ENCODE data around the gene GNAS.

GRCh38 chr20:58938541-58938940 is 86.0 kb downstream of the GNAS start:
- TF ChIP-seq POLR2A (IDR thresholded peaks at IDR 0.05; ENCODE audit: low read length) = no peak
- TF ChIP-seq GATA1 (IDR thresholded peaks at IDR 0.05; ENCODE audit: low read depth, low read length) = no peak
